ENCODE results near the gene FAM83G.
"Not testable (repeated sequence)": the region's sequence is repeated elsewhere in the genome, so short reads cannot be mapped to it uniquely, and the experiment has no call there.

DNA sequence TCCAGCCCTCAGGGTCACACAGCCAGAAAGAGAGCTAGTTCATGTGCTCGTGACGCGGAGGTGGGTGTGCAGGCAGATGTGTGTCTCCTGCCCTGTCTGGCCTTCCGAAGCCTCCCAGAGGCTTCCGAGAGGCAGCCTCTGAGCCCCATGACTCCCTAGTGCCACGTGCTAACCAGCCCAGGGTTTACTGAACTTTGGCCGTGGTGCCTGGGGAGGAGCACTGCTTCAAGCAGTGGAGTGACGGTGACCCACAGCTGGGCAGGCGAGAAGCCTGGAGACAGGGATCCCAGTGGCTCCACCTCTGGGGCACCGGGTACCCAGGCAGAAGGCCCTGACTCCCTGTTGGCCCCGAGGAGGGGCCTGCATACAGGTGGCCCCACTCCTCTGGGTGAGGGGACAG is 24.1 kb upstream of the FAM83G start:
- TF ChIP-seq ZNF274 (IDR thresholded peaks at IDR 0.05; ENCODE audit: low read depth, low read length); YY1 (IDR thresholded peaks at IDR 0.05; ENCODE audit: insufficient read depth, insufficient read length); SUZ12 (IDR thresholded peaks at IDR 0.05; ENCODE audit: extremely low read depth, insufficient read depth, insufficient read length): not testable (repeated sequence)
